Hepatocyte (in vitro differentiated cells): ENCODE results near the gene ANO4. TPM values are rescaled to one million over a fixed set of nuclear protein-coding genes. Genes with fewer than 3 reads are reported as not detected.

Experiments used
- DNase-seq: peaks from one replicate; pipeline ENCODE4 v3.0.0-alpha.2; 2016; ENCODE audit warnings: low spot score
- H2AFZ ChIP-seq: fragments of 200-600 bp; sonication (generic); 2 replicates; pipeline ENCODE4 v1.6.0; 2016; ENCODE audit warnings: antibody characterized with exemption, mild to moderate bottlenecking
- H3K27ac ChIP-seq: fragments of 200-600 bp; sonication (generic); 2 replicates; pipeline ENCODE4 v1.5.1; 2016; ENCODE audit warnings: mild to moderate bottlenecking
- H3K27me3 ChIP-seq: fragments of 200-600 bp; sonication (generic); 2 replicates; pipeline ENCODE4 v1.6.1; 2016
- H3K36me3 ChIP-seq: fragments of 200-600 bp; sonication (generic); replicated peaks from 2 replicates; pipeline ENCODE4 v1.5.1; 2016; ENCODE audit warnings: low read depth; ENCODE audit not compliant: insufficient read depth
- H3K4me1 ChIP-seq: fragments of 200-600 bp; sonication (generic); 2 replicates; pipeline ENCODE4 v1.5.1; 2016; ENCODE audit warnings: mild to moderate bottlenecking, moderate library complexity; ENCODE audit not compliant: insufficient read depth
- H3K4me2 ChIP-seq: fragments of 200-600 bp; sonication (generic); 2 replicates; pipeline ENCODE4 v1.6.0; 2016
- H3K4me3 ChIP-seq: fragments of 200-600 bp; sonication (generic); 2 replicates; pipeline ENCODE4 v1.5.1; 2016; ENCODE audit warnings: mild to moderate bottlenecking
- H3K79me2 ChIP-seq: fragments of 200-600 bp; sonication (generic); 2 replicates; pipeline ENCODE4 v1.6.0; 2017; ENCODE audit warnings: mild to moderate bottlenecking
- H3K9me2 ChIP-seq: fragments of 200-600 bp; sonication (generic); replicated peaks from 2 replicates; pipeline ENCODE4 v1.6.0; 2017; ENCODE audit warnings: mild to moderate bottlenecking; ENCODE audit not compliant: insufficient read depth
- H3K9me3 ChIP-seq: fragments of 200-600 bp; sonication (generic); 2 replicates; pipeline ENCODE4 v1.5.1; 2016; ENCODE audit warnings: low read depth, mild to moderate bottlenecking
- H4K20me1 ChIP-seq: fragments of 200-600 bp; sonication (generic); 2 replicates; pipeline ENCODE4 v1.6.0; 2016; ENCODE audit warnings: mild to moderate bottlenecking; ENCODE audit not compliant: insufficient read depth, poor library complexity, severe bottlenecking
- CTCF ChIP-seq: fragments of 200-600 bp; sonication (generic); IDR thresholded peaks from 2 replicates; pipeline ENCODE4 v1.5.1; 2016; ENCODE audit warnings: antibody characterized with exemption, mild to moderate bottlenecking; ENCODE audit not compliant: poor library complexity
- EZH2 ChIP-seq: fragments of 200-600 bp; sonication (generic); IDR thresholded peaks from 2 replicates; pipeline ENCODE4 v1.6.1; 2016; ENCODE audit warnings: antibody characterized with exemption, mild to moderate bottlenecking, borderline replicate concordance
- EZH2phosphoT487 ChIP-seq: fragments of 200-600 bp; sonication (generic); IDR thresholded peaks from one replicate; pipeline ENCODE4 v1.6.1; 2018; ENCODE audit warnings: antibody characterized with exemption, mild to moderate bottlenecking, low read depth, moderate library complexity; ENCODE audit not compliant: unreplicated experiment, severe bottlenecking
- WGBS: methylation state at CpG from one replicate; pipeline ENCODE4 v1.1.6; 2016; ENCODE audit warnings: low lambda C conversion rate; ENCODE audit errors: missing lambda C conversion rate; 5-methylcytosine and 5-hydroxymethylcytosine counted together
- polyA plus RNA-seq: library from polyadenylated mRNA; unstranded; fragments of >200 nt; fragmentation: Nextera tagmentation; extraction: Ambion mirVana; gene quantifications from 2 replicates; pipeline ENCODE4 v1.2.1, GENCODE V29; 2016
- total RNA-seq: library from RNA; depleted of rRNA; stranded (reverse); fragments of >200 nt; gene quantifications from 2 replicates; pipeline ENCODE4 v1.2.3, GENCODE V29; 2014

ANO4 gene
- total and polyA plus RNA-seq, 2 experiments from 2014 or later, result 1.6 to 2.3 TPM

DNA sequence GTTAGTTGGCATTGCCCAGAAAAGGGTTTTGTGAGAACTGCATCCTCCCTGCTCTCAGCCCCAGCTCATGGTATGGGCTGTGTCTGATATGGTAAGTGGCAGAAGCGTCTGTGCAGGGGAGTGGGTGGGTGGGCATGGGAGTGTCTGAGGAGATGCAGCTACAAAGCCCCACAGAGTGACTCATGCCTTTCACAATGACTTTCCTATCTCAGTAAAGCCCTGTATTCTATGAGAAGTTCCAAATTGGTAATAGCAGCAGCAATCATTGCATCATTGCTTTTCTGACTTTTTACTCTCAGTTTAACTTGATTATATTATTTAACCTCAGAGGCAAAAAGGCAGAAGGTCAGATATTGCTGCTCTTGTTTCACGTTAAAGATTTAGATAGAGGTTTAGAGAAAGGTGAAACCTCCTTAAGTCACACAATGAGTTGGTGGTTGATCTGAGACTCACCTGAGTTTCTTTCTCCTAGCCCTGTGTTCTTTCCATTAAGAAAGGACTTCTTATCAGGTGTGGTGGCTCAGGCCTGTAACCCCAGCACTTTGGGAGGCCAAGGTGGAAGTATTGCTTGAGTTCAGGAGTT, 243.8 kb downstream of the ANO4 start:
- H3K79me2 ChIP-seq, result no peaks in the 10 kb centered on the region
- no peak overlapping the region for H3K4me2 ChIP-seq
- H3K9me2 ChIP-seq, result no peaks in the 10 kb centered on the region
- no peaks in the 10 kb centered on the region for H4K20me1 ChIP-seq
- no peaks in the 10 kb centered on the region for H3K36me3 ChIP-seq
- no peak for TF ChIP-seq EZH2phosphoT487
- TF ChIP-seq CTCF, result no peak
- no peak for DNase-seq
- no peaks in the 10 kb centered on the region for H3K9me3 ChIP-seq
- no peak overlapping the region for H3K27ac ChIP-seq
- 61% methylated on average over 2 of the region's 2 CpGs for WGBS
- H3K4me1 ChIP-seq, result peaks cover 5% of the 10 kb centered on the region
- H2AFZ ChIP-seq, result no peak overlapping the region
- no peaks in the 10 kb centered on the region for H3K27me3 ChIP-seq
- no peak overlapping the region for H3K4me3 ChIP-seq

- Histone ChIP-seq H3K79me2 (no peaks in the 10 kb centered on the region), H4K20me1 (no peaks in the 10 kb centered on the region), H2AFZ (no peak overlapping the region), H3K4me3 (no peak overlapping the region), H3K27ac (peak overlapping the region; percentile 93), H3K4me1 (peaks cover 5% of the 10 kb centered on the region), H3K27me3 (no peaks in the 10 kb centered on the region), H3K4me2 (no peak overlapping the region), H3K9me3 (no peaks in the 10 kb centered on the region), H3K9me2 (no peaks in the 10 kb centered on the region), H3K36me3 (no peaks in the 10 kb centered on the region)
- TF ChIP-seq EZH2 (no peak), CTCF (no peak), EZH2phosphoT487 (no peak)
- peak; percentile 59 for DNase-seq
- WGBS, result 71% methylated on average over 6 of the region's 6 CpGs
Observed at GRCh38 chr12:101039848-101040531, 245.4 kb downstream of the ANO4 start.

DNA sequence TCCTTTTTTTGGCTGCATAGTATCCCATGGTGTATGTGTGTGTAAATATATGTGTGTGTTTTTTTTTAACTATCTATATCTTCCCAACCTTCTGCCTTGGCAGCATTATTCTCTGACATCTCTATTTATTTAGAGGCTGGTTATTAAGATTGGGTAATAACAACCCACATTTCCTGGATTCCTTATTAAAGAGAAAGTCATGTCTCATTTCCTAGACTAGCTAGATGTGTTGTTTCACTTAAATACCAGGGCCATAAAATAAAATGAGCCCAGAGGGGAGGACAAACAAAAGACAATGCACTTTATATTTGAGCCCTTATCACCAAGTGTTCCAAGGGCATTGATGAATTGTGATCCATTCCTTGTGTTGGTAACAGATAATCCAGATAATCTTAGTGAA, 246.4 kb downstream of the ANO4 start:
- H3K4me2 ChIP-seq, result no peak overlapping the region
- H3K4me1 ChIP-seq, result peaks cover 8% of the 10 kb centered on the region
- H2AFZ ChIP-seq, result no peak overlapping the region
- peak overlapping the region; percentile 93 for H3K27ac ChIP-seq
- H3K9me3 ChIP-seq, result no peaks in the 10 kb centered on the region
- no peaks in the 10 kb centered on the region for H3K79me2 ChIP-seq
- no peaks in the 10 kb centered on the region for H4K20me1 ChIP-seq
- DNase-seq, result no peak
- H3K36me3 ChIP-seq, result no peaks in the 10 kb centered on the region
- no peaks in the 10 kb centered on the region for H3K9me2 ChIP-seq
- no peak overlapping the region for H3K4me3 ChIP-seq
- no peak for TF ChIP-seq EZH2
- TF ChIP-seq EZH2phosphoT487, result no peak
- TF ChIP-seq CTCF, result no peak
- H3K27me3 ChIP-seq, result no peaks in the 10 kb centered on the region
